SH-SY5Y (cell line): ENCODE measurements around the gene ZNF280D.

Experiments
- GATA2 ChIP-seq: IDR thresholded peaks from 2 replicates; pipeline ENCODE4 v1.6.1; 2011; ENCODE audit warnings: mild to moderate bottlenecking, low read depth, low read length
- GATA3 ChIP-seq: IDR thresholded peaks from 2 replicates; pipeline ENCODE4 v1.6.1; 2011; ENCODE audit warnings: low read depth, mild to moderate bottlenecking, low read length, moderate library complexity

GRCh38 chr15:56736308-56736707 is 3.0 kb upstream of the ZNF280D start:
- no peak for TF ChIP-seq GATA2
- TF ChIP-seq GATA3: no peak
